NB4 (cell line): ENCODE measurements around the gene TEPSIN.
A peak's percentile ranks its signal among the peaks of the same experiment; 100 is the strongest.

Experiments
- TF ChIP-seq, protein P1 (sequence below): IDR thresholded peaks from one replicate; pipeline ENCODE4 v1.5.1; 2012; ENCODE audit warnings: low read depth, low read length
- TF ChIP-seq, protein P2 (sequence below): IDR thresholded peaks from 2 replicates; pipeline ENCODE4 v1.6.1; 2011; ENCODE audit warnings: low read depth, low read length

DNA sequence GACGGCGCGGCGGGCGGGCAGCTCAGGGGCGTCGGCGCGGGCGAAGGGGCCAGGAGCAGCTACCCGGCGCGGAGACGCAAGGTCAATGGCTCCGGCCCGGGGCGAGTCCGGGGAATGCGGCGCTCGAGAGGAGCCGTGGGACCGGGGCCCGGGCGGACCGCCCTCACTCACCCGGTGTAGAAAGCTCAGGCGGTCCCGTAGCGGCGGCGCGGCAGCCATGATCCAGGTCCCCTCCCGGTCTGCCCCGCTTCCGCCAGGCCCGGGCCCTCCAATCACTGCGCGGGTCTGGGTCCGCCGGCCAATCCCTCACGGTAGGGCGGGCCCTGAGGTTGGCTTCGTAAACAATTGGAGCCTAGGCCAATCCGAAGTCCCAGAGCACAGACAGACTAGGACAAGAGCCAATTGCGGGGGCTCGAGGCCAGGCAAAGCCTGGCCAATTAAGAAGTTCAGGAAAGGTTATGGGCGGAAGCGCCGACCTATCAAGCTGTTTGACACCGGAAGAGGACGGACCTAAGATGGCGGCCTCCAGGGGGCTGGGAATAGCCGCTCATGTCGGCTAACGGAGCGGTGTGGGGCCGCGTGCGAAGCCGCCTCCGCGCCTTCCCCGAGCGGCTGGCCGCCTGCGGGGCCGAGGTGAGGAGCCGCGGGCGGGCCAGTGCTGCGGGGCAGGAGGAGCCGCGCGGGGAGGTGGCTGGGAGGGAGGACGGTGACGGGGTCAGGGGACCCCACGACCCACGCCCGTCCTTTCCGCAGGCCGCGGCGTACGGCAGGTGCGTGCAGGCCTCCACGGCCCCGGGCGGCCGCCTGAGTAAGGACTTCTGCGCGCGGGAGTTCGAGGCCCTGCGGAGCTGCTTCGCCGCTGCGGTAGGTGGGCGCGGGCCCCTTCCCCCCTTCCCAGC, at the start of gene TEPSIN, which contains the start of gene NDUFAF8:
- TF ChIP-seq, protein P1, sequence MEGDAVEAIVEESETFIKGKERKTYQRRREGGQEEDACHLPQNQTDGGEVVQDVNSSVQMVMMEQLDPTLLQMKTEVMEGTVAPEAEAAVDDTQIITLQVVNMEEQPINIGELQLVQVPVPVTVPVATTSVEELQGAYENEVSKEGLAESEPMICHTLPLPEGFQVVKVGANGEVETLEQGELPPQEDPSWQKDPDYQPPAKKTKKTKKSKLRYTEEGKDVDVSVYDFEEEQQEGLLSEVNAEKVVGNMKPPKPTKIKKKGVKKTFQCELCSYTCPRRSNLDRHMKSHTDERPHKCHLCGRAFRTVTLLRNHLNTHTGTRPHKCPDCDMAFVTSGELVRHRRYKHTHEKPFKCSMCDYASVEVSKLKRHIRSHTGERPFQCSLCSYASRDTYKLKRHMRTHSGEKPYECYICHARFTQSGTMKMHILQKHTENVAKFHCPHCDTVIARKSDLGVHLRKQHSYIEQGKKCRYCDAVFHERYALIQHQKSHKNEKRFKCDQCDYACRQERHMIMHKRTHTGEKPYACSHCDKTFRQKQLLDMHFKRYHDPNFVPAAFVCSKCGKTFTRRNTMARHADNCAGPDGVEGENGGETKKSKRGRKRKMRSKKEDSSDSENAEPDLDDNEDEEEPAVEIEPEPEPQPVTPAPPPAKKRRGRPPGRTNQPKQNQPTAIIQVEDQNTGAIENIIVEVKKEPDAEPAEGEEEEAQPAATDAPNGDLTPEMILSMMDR, result no peak
- TF ChIP-seq, protein P2, sequence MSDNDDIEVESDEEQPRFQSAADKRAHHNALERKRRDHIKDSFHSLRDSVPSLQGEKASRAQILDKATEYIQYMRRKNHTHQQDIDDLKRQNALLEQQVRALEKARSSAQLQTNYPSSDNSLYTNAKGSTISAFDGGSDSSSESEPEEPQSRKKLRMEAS, result peak; percentile 71
